ENCODE data around the gene CCM2L. TPM values are rescaled to one million over a fixed set of nuclear protein-coding genes. Genes with fewer than 3 reads are reported as not detected.
A peak's percentile ranks its signal among the peaks of the same experiment; 100 is the strongest.

The CCM2L gene
- total and polyA plus RNA-seq, 2 of the 4 experiments (the other 2 are of a cell fraction) = not detected

DNA sequence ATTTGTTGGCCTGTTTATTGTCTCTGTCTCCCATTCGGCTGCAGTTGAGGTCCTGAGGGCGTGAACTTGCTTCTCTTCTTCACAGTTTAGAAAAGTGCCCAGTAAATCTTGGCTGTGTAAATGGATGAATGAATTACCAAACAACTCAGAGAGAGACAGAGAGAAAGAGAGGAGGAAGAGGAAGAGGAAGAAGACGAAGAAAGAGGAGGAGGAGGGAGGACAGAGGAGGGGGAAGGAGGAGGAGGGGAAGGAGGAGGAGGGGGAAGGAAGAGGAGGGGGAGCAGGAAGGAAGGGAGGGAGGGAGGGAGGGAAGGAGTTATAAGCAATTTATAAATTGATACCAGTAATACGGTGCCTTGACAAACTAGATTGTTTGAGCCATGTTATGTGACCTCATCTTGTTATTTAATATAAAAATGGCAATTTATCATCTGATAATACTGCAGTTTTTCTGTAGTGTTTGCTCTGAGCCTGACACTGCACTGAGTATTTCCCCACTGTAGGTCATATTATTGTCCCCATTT lies 60.5 kb downstream of the CCM2L start:
- in situ Hi-C loops (cut with MboI; ENCODE audit: low sequenced_read_pairs) = no loop called here

More for the DNA sequence above, 60.5 kb downstream of the CCM2L start:
- Histone ChIP-seq H2AK9ac (replicated peaks; ENCODE audit: low read depth, low read length, poor library complexity) (no peak overlapping the region), H4K91ac (ENCODE audit: insufficient read depth, low read depth, low read length) (peak overlapping the region; percentile 9; the same call in 1 of the 2 replicates), H2AK5ac (ENCODE audit: low read depth, low read length) (peak overlapping the region; percentile 27; the same call in 1 of the 2 replicates), H4K5ac (ENCODE audit: low read depth, low read length) (no peak overlapping the region), H3K9ac (ENCODE audit: low read depth, low read length) (no peak overlapping the region), H2BK20ac (ENCODE audit: low read depth, low read length) (peak overlapping the region; percentile 82; the same call in 1 of the 2 replicates), H3K27me3 (ENCODE audit: control insufficient read depth, insufficient read depth, low read length) (peaks cover 18% of the 10 kb centered on the region), H2AFZ (replicated peaks; ENCODE audit: low read length, poor library complexity) (no peak overlapping the region), H3K36me3 (ENCODE audit: control insufficient read depth, insufficient read depth, low read length) (no peaks in the 10 kb centered on the region), H3K79me1 (ENCODE audit: low read depth in 1 of 2, low read length in 2 of 2) (no peaks in the 10 kb centered on the region), H4K8ac (ENCODE audit: low read depth in 2 of 2, low read length in 2 of 2) (no peak overlapping the region), H3K56ac (ENCODE audit: extremely low read depth, insufficient read depth, low read length) (no peak overlapping the region), H3K4ac (ENCODE audit: low read depth, low read length) (peak overlapping the region; percentile 59; the same call in 1 of the 2 replicates), H3K4me3 (ENCODE audit: insufficient read depth, low read depth, low read length) (no peak overlapping the region), H2BK120ac (ENCODE audit: low read depth, low read length) (peak overlapping the region; percentile 72), H2BK15ac (ENCODE audit: low read depth, low read length) (0 out of 3 replicates have a peak overlapping the region, but pooled peaks have one; percentile 18), H3K9me1 (ENCODE audit: insufficient read depth, low read length) (peaks cover 15% of the 10 kb centered on the region), H2BK5ac (ENCODE audit: low read depth, low read length, poor library complexity, severe bottlenecking) (no peak overlapping the region), H4K20me1 (ENCODE audit: insufficient read depth, low read length) (peaks cover 9% of the 10 kb centered on the region; the same call in 1 of the 2 replicates), H3K4me1 (ENCODE audit: control insufficient read depth, insufficient read depth, low read length) (peaks cover 10% of the 10 kb centered on the region), H3K18ac (ENCODE audit: low read depth, low read length) (no peak overlapping the region), H3K4me2 (ENCODE audit: low read depth, low read length) (no peak overlapping the region), H3K23ac (ENCODE audit: low read depth, low read length) (peak overlapping the region; percentile 27; the same call in 1 of the 2 replicates), H3K14ac (replicated peaks; ENCODE audit: low read depth, low read length) (0 out of 2 replicates have a peak overlapping the region, but pooled peaks have one; percentile 41), H3K9me3 (ENCODE audit: control insufficient read depth, insufficient read depth, low read length) (no peaks in the 10 kb centered on the region), H3K27ac (ENCODE audit: insufficient read depth, low read length) (no peak overlapping the region)
- POLR2A ChIA-PET (ENCODE audit: unreplicated experiment) = no interaction called here
- WGBS, 2 experiments (ENCODE audit: extremely low coverage in 2 of 2, insufficient read length in 1 of 2) = 50% methylated on average over 1 of the region's 4 CpGs; no CpG with 5 or more reads in 1 of the 2 experiments
- BruUV-seq (replicated peaks) = no TSS peak
- DNase-seq (no peak), ATAC-seq (ENCODE audit: low read depth) (no peak)
- intact Hi-C loops (cut with micrococcal nuclease) (no loop called here), dilution Hi-C loops (cut with HindIII; ENCODE audit: low sequenced_read_pairs, unreplicated experiment) (no loop called here)
- TF ChIP-seq CEBPB (IDR thresholded peaks at IDR 0.05; ENCODE audit: low read depth, low read length) (no peak), NFE2L2 (IDR thresholded peaks at IDR 0.05; ENCODE audit: low read depth, low read length) (no peak), POLR2A (IDR thresholded peaks at IDR 0.05; ENCODE audit: low read depth, low read length) (no peak), SMC3 (IDR thresholded peaks at IDR 0.05; ENCODE audit: low read depth, low read length) (no peak), CHD1 (IDR thresholded peaks at IDR 0.05; ENCODE audit: low read depth, low read length) (no peak), FOS (IDR thresholded peaks at IDR 0.05; ENCODE audit: low read depth, low read length) (no peak), RFX5 (IDR thresholded peaks at IDR 0.05; ENCODE audit: low read depth, low read length) (no peak), MXI1 (IDR thresholded peaks at IDR 0.05; ENCODE audit: borderline replicate concordance, low read depth, low read length) (no peak)
- TF ChIP-seq, protein P1, sequence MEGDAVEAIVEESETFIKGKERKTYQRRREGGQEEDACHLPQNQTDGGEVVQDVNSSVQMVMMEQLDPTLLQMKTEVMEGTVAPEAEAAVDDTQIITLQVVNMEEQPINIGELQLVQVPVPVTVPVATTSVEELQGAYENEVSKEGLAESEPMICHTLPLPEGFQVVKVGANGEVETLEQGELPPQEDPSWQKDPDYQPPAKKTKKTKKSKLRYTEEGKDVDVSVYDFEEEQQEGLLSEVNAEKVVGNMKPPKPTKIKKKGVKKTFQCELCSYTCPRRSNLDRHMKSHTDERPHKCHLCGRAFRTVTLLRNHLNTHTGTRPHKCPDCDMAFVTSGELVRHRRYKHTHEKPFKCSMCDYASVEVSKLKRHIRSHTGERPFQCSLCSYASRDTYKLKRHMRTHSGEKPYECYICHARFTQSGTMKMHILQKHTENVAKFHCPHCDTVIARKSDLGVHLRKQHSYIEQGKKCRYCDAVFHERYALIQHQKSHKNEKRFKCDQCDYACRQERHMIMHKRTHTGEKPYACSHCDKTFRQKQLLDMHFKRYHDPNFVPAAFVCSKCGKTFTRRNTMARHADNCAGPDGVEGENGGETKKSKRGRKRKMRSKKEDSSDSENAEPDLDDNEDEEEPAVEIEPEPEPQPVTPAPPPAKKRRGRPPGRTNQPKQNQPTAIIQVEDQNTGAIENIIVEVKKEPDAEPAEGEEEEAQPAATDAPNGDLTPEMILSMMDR (conservative IDR thresholded peaks at IDR 0.05; ENCODE audit: low read depth, low read length) = no peak
- CTCF ChIA-PET = no interaction called here
